Measurements from ENCODE around the gene MCAM.

MCAM gene

GRCh38 chr11:119332111-119332765 lies 15.3 kb upstream of the MCAM start:
- in situ Hi-C loops (cut with MboI; ENCODE audit: low sequenced_read_pairs) = no loop called here

- in situ Hi-C loops (cut with MboI; ENCODE audit: low sequenced_read_pairs) = no loop called here
Measured at GRCh38 chr11:119330237-119330636, 13.3 kb upstream of the MCAM start.

- in situ Hi-C loops (cut with MboI; ENCODE audit: low sequenced_read_pairs) = no loop called here
Measured at GRCh38 chr11:119329320-119329719, 12.4 kb upstream of the MCAM start.

- in situ Hi-C loops (cut with MboI; ENCODE audit: low sequenced_read_pairs) = no loop called here
Measured at GRCh38 chr11:119324189-119324588, 7.3 kb upstream of the MCAM start.

- in situ Hi-C loops (cut with MboI; ENCODE audit: low sequenced_read_pairs) = no loop called here
Measured at GRCh38 chr11:119323532-119324033, 6.7 kb upstream of the MCAM start.

- in situ Hi-C loops (cut with MboI; ENCODE audit: low sequenced_read_pairs) = no loop called here
Measured at GRCh38 chr11:119322921-119323531, 6.1 kb upstream of the MCAM start.

- in situ Hi-C loops (cut with MboI; ENCODE audit: low sequenced_read_pairs) = no loop called here
Measured at GRCh38 chr11:119322360-119322739, 5.4 kb upstream of the MCAM start.

- in situ Hi-C loops (cut with MboI; ENCODE audit: low sequenced_read_pairs) = no loop called here
Measured at GRCh38 chr11:119320776-119321524, 4.0 kb upstream of the MCAM start.

GRCh38 chr11:119320240-119320775 lies 3.4 kb upstream of the MCAM start:
- in situ Hi-C loops (cut with MboI; ENCODE audit: low sequenced_read_pairs) = no loop called here

GRCh38 chr11:119319700-119320239 lies 2.8 kb upstream of the MCAM start:
- in situ Hi-C loops (cut with MboI; ENCODE audit: low sequenced_read_pairs) = no loop called here

- in situ Hi-C loops (cut with MboI; ENCODE audit: low sequenced_read_pairs) = no loop called here
Measured at GRCh38 chr11:119319136-119319699, 2.3 kb upstream of the MCAM start.

- in situ Hi-C loops (cut with MboI; ENCODE audit: low sequenced_read_pairs) = no loop called here
Measured at GRCh38 chr11:119318240-119319135, 1.6 kb upstream of the MCAM start.

GRCh38 chr11:119317592-119318239 lies 786 bp upstream of the MCAM start:
- in situ Hi-C loops (cut with MboI; ENCODE audit: low sequenced_read_pairs) = no loop called here

- in situ Hi-C loops (cut with MboI; ENCODE audit: low sequenced_read_pairs) = no loop called here
Measured at GRCh38 chr11:119316016-119316728, 758 bp downstream of the MCAM start.

GRCh38 chr11:119315131-119316015 lies 1.6 kb downstream of the MCAM start:
- in situ Hi-C loops (cut with MboI; ENCODE audit: low sequenced_read_pairs) = no loop called here

GRCh38 chr11:119314726-119315125 lies 2.2 kb downstream of the MCAM start:
- in situ Hi-C loops (cut with MboI; ENCODE audit: low sequenced_read_pairs) = no loop called here

- in situ Hi-C loops (cut with MboI; ENCODE audit: low sequenced_read_pairs) = no loop called here
Measured at GRCh38 chr11:119310682-119311052, 6.3 kb downstream of the MCAM start.
